ENCODE data around the gene PTPN3. TPM values are rescaled to one million over a fixed set of nuclear protein-coding genes. Genes with fewer than 3 reads are reported as not detected.
"Not testable (repeated sequence)": the region's sequence is repeated elsewhere in the genome, so short reads cannot be mapped to it uniquely, and the experiment has no call there.

The PTPN3 gene, protein sequence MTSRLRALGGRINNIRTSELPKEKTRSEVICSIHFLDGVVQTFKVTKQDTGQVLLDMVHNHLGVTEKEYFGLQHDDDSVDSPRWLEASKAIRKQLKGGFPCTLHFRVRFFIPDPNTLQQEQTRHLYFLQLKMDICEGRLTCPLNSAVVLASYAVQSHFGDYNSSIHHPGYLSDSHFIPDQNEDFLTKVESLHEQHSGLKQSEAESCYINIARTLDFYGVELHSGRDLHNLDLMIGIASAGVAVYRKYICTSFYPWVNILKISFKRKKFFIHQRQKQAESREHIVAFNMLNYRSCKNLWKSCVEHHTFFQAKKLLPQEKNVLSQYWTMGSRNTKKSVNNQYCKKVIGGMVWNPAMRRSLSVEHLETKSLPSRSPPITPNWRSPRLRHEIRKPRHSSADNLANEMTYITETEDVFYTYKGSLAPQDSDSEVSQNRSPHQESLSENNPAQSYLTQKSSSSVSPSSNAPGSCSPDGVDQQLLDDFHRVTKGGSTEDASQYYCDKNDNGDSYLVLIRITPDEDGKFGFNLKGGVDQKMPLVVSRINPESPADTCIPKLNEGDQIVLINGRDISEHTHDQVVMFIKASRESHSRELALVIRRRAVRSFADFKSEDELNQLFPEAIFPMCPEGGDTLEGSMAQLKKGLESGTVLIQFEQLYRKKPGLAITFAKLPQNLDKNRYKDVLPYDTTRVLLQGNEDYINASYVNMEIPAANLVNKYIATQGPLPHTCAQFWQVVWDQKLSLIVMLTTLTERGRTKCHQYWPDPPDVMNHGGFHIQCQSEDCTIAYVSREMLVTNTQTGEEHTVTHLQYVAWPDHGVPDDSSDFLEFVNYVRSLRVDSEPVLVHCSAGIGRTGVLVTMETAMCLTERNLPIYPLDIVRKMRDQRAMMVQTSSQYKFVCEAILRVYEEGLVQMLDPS
- total RNA-seq (2014; rRNA removed; shearing (Covaris generic)): 1.6 TPM in 2 replicates

DNA sequence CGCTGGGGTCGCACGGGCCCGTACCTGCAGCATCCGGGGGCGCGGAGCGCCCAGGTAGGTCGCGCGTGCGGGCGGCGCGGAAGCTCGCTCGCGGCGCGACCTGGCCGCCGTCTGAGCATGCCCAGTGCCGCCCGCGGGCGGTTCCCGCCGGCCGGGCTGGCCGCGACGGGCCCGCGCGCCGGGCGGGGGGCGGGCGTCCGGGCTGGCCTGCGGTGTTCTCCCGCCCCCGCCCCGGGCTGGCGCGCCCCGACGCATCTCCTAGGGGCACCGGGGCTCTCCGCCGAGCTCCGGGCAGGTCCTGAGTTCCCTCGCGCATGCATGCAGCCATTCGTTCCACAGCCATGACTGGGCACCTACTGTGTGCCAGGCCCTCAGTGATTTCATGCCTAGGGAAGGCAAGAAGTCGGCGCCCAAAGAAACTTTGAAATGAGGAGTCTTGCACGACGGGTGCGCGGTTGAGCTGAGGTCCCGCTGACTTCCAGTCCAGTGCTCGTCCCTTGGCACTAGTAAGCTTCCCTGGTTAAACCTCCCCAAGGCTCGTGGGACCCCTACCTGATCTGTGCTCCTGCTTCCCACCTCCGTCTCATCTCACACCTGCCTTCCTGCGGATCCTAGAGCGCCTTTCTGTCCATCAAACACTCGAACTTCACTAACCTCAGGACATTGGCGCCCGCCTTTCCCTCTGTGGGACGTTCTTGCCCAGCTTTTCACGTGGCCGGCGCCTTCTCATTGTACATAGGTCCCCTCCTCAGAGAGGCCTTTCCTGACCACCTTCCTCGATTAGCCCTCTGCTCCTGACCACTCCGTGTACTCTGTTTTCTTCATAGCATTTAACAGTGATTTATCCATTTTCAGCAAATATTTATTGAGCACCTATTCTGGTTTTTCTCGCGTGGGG lies at the start of gene PTPN3:
Gene PTPN3, minus strand, starts transcription at position 113 of the 898 bp plus-strand sequence. CDS start 34,873 bp downstream, outside the sequence.
- no peak for DNase-seq (ENCODE audit: low read depth)

DNA sequence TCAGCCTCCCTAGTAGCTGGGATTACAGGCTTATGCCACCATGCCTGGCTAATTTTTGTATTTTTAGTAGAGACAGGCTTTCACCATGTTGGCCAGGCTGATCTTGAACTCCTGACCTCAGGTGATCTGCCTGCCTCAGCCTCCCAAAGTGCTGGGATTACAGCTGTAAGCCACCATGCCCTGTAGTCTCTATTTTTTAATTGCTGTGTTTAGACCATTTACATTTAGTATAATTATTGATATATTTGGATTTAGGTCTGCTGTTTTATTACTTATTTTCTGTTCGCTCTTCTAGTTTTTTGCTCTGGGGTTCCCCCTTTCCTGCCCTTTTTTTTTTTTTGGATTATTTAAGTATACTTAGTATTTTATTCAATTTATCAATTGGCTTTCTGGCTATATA lies 46.8 kb upstream of the PTPN3 start:
- not testable (repeated sequence) for DNase-seq (ENCODE audit: low read depth)

DNA sequence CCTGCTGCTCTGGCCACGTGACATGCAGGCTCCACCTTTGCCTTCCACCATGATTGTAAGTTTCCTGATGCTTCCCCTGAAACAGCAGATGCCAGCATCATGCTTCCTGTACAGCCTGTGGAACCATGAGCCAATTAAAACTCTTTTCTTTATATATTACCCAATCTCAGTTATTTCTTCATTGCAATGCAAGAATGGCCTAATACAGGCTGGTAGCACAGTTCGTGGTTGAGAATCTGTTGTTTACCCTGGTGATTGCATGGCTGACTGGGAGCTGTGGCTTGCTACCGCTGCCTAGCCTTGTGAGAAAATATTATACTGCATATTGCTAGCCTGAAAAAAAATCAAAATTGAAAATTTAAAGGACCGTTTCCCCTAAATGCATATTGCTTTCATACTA lies 44.8 kb upstream of the PTPN3 start:
- DNase-seq (ENCODE audit: low read depth): no peak

DNA sequence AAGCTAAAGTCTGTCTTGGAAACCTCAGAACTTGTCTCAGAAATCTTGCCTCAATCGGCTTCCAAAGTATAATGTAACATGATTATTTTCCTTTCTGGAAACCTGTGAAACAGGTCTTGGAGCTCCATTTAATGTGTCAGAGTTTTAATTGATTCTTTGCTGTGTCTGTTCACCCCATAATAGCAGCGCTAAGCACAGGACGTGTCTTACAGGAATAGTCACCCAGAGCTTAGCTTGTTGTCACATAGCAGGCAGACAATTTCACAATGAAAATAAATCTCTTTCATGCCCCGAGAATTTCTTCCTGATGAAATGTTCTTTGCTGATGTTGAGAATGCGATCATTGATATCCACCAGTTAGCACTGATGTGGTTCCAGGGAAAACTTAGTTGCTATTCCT lies 40.2 kb upstream of the PTPN3 start:
- no peak for DNase-seq (ENCODE audit: low read depth)

DNA sequence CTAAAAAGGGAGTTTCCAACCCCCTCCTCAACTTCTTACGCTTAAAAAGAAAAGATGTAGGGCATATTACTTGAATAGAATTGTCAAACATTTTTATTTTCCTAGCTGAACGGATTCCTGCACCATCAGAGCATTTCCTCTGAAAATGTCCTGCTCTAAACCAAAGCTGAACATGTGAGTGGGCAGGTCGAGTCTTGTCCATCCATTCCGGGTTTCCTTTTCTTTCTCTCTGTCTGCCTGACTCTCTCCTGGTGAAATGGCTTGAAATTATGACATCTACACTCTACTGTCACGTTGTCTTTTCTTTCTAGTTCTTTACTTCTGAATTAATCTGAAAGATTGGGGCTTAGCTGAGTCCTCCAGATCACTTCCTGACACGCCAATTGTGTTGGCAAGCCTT lies 39.2 kb upstream of the PTPN3 start:
- no peak for DNase-seq (ENCODE audit: low read depth)

DNA sequence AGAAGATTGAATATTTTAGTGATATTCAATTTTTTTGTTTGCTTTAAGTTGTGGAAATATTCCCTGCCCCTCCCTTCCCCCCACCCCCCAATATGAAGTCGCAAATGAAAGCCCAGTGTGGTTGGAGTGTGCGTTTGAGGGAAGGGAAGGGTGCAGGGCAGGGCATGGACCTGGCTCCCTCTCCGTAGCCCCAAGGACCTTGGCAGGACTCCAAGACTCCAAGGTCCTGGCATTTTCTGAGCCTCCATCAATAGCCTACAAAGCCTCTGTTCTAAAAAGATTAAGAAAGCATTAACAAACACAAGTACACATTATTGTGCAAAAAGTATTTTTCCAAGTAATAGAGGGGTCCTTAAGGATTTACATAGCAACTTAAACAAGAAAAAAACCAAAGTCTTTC lies 38.8 kb upstream of the PTPN3 start:
- no peak for DNase-seq (ENCODE audit: low read depth)

DNA sequence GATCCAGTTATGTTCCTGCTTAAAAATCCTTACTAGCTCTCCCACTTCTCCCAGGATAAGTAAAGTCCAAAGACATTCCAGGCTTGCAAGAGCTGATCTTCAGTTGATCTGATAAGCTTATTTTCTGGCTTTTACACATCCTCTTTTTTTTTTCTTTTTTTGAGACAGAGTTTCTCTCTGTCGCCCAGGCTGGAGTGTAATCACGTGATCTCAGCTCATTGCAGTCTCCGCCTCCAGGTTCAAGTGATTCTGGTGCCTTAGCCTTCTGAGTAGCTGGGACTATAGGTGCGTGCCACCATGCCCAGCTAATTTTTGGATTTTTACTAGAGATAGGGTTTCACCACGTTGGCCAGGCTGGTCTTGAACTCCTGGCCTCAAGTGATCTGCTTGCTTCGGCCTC lies 37.3 kb upstream of the PTPN3 start:
- DNase-seq (ENCODE audit: low read depth): no peak

DNA sequence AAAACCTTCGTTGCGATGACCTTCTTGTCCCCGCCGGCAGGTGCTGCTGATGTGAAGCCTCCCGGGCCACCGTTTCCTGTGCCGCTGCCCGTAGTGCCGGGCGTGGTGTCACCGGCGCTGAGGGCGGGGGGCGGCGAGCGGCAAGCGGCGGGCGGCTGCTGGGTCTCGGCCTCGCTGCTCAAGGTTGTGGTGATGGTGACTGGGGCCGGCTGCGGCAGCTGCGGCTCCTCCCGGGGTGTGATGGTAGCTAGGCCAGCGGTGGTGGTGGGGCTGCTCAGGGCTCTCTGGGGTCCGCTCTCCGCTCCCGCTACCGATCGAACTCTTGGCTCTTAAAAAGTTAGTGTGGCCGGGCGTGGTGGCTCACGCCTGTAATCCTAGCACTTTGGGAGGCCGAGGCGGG lies 36.0 kb upstream of the PTPN3 start:
- DNase-seq (ENCODE audit: low read depth): no peak

DNA sequence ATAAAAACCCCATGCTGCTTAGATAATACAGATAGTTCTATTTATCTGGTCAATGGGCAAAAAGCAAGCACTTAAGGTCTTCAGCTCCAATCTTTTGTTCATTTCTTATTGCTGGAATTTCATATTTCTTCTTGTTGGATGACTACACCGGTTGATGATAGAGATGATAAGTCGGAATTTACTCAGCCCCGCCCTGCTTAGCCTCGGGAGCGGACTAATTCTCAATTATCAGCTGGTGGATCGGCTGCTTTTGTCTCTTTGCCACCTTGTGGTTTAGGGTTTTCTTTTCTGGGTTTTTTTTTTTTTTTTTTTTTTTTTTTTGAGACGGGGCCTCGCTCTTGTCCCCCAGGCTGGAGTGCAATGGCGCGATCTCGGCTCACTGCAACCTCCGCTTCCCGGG lies 34.5 kb upstream of the PTPN3 start:
- not testable (repeated sequence) for DNase-seq (ENCODE audit: low read depth)

DNA sequence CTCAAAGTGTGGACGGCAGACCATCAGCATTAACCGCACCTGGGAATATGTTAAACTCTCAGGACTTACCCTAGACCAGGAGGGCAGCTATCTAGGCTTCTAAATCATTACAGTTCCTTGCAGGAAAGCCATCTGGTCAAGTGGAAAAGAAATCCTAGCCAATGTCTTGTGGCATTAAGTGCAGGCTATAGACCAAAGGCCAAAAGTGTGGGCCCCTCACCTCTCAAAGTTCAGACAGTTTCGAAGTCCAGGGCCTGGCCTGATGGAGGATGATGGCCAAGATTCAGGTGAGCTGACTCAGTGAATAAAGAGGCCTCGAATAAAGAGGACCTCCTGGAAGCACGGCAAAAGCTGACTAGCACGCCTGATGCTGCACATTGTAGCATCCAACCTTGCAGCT lies 24.0 kb upstream of the PTPN3 start:
- DNase-seq (ENCODE audit: low read depth): no peak

DNA sequence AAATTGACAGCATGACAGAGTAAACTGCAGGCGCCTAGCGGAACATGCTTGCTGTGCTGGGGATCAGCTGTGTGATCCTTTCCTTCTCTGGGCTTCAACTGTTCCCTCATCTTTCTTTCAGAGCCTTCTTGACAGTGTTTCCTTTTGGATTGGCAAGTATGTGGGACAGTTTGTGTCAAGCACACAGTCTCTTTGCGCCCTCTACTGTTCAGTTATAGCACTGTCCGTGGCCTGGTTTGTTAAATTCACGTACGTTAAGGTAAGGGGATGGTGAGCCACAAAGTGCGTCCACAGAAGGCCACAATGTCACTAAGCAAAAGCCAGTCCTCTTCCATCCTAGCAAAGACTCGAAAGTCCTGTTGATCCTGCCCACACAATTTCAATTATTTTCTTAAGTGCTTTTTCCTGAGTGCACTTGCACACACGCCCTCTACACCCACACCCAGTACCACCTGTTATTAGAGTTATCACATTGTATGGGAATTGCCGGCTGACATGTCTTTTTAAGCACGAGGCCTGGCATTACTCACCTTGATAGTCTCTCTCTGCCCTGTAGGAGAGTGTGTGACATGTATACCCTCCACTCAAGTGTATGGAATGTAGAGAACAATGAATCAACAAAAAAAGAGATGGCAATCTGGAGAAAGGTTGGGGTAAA lies 22.5 kb upstream of the PTPN3 start:
- peak; percentile 73 for DNase-seq (ENCODE audit: low read depth)

DNA sequence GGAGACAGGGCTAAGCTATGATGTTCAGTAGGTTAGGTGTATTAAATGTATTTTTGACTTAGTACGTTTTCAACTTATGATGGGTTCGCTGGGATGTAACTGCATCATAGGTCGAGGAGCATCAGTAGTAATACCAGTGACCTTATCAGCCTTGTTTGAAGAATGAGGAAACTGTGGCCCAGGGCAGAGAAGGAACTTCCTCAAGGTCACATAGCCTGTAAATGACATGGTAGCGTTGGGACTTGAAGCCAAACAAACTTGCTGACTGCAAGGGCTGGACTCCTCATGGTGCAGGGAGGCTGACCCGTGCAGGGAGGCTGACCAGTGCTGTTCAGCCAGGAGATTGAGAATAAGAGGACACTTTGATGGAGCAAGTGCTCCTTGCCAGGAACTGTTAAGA lies 21.3 kb upstream of the PTPN3 start:
- DNase-seq (ENCODE audit: low read depth): no peak

DNA sequence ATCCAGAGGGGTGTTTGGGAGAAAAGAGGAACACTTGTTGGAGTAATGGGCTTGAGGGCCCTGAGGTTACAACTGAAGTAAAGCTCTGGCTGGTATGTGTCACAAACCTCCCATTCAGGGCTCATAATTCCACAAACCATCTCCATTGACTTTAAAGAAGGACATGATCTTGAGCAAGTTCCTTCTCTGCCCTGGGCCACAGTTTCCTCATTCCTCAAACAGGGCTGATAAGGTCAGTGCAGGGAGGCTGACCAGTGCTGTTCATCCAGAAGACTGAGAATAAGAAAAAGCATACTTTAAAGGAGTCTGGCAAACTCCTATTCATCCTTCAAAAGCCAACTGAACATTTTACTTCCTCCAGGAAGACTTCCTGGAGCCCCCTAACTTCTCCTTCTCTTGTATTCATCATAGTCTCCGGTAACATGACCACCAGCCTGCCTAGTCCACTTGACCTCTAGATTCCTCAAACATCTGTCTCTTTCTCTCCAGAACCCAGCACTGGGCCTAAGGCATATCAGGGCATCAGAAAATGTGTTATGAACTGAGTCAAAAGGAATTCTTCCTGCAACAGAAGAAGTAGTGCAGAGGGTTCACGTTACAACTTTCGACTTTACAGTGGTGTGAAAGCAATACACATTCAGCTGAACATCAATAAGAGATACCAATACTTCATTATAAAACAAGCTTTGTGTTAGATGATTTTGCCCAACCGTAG lies 20.7 kb upstream of the PTPN3 start:
- DNase-seq (ENCODE audit: low read depth): no peak

DNA sequence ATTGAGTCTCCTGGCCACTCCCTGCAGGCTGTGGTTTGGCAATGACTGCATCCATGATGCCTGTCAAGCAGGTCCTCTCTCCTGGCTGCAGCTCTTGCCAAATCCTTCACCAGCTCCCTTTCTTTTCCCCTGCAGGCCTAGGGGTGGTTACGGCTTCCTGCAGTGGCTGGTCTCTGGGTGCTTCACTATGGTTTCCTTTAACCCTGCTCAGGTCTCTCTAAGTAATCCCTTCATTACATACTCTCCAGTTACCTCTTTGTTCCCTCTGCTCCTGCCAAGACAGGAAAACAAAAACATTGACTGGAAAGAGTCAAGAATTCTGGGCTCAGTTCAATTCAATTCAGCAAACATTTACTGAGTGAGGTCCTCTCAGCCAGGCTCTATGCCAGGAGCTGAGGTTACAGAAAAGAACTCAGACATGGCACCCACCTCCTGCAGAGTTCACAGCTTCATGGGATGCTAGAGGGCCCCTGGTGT lies 19.8 kb upstream of the PTPN3 start:
- no peak for DNase-seq (ENCODE audit: low read depth)

DNA sequence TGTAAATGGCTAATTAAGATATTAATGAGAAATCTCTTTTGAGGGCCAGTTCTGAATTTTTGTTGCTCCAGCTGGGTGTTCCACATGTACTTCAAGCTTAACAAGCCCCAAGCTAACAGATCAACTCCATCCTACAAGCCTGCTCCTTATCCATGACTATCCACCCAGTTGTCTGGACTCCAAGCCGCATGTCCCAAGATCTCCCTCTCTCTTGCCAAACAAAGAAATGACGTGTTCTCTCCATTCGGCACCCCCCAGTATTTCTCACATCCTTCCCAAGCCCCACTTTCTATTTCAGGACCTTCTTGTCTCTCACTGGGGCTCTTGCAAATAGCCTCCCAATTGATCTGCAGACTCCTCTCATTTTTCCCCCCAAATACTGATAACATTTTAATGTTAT lies 15.8 kb upstream of the PTPN3 start:
- no peak for DNase-seq (ENCODE audit: low read depth)

DNA sequence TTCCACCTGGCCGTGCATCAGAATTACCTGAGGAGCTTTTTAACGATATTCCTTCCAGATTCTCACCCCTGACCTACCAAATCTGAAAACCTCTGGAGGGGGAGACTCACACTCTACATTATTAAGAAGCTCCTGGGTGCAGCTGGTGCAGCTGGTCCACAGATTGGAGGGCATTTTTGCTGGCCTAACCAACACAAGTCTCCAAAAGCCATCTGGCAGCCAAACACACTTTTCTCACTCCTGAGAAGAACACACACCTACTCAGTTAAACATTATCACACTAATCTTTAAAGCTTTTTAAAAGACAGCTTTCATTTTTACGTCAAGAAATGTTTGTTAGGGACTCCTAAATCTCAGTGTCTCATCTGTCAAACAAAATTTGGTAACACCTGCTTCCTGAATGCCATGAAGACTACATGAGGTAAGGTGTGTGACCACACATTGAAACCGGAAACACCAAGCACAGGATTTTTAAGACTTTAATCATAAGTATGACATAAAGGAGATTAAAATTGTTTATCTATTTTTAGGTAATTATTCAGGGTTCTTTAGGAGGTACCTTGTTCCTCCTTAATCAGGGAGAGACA lies 14.2 kb upstream of the PTPN3 start:
- no peak for DNase-seq (ENCODE audit: low read depth)

DNA sequence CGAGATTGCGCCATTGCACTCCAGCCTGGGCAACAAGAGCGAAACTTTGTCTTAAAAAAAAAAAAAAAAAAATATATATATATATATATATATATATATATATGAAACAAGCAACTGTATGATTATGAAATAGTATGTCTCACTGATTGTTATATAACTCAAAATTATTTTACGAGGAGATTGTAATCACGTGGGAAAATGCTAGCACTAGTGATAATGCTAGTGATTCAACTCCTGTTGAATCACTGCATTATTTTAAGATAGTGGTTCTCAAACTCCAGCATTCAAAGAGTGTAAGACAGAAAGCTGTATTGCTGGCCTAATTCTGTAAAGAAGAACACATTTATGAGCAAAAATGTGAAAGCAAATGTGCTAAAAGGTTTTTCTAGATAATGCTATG lies 12.4 kb upstream of the PTPN3 start:
- DNase-seq (ENCODE audit: low read depth): no peak

DNA sequence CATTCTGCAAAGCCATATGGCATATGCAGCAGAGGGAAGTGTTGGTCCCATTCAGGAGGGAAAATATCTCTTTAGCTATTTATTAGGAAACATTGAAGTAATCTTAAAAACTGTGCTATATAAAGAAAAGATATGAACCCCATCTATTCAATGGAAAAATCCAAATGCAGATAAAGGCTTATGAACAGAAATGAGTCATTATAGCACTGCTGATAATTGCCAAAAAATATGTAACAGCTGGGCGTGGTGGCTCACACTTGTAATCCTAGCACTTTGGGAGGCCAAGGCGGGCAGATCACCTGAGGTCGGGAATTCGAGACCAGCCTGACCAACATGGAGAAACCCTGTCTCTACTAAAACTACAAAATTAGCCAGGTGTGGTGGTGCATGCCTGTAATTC lies 11.9 kb upstream of the PTPN3 start:
- not testable (repeated sequence) for DNase-seq (ENCODE audit: low read depth)

DNA sequence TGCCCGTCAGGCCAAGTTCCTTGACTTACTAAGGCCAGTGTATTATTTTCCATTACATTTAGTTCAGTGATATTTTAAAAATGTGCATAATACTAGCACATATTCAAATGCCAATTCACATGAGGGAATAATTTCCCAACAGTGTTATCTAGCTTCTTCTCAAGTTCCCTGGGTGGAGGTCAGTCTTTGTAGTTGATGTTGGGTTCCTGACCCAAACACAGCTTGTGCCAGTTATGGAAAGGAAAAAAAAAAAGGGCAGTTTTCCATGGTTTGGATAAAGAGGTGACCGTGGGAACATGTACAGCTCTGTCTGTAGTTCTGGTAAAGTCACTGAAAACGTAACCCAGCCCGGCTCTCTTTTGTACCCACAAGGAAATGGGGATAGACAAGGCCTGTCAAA lies 11.5 kb upstream of the PTPN3 start:
- DNase-seq (ENCODE audit: low read depth): no peak

DNA sequence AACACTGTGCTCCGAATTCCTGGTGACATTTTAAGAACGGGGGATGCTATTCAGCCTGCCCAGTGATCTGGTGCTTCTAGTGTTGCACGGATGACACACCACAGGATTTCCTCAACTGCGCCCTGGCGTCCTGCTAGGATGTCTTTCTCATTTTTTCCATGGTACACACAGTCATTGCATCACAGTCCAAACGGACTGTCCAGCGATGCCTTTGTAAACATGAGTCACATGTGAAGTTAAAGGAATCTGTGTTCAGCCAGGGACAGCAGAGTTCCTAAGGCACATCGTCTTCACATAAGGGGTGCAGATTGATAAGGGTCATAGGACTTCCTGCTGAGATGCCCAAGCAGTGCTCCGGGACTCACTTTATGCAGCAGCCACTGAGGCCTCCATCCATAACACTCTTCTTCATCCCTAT lies 9.3 kb upstream of the PTPN3 start:
- DNase-seq (ENCODE audit: low read depth): peak; percentile 79

All from RPMI7951 (cell line).